HepG2 (cell line): ENCODE results near the gene TNFAIP1. TPM values are rescaled to one million over a fixed set of nuclear protein-coding genes. Genes with fewer than 3 reads are reported as not detected.

ENCODE experiments used
- ATAC-seq: fragments of 200-7000 bp; cut with Tn5 transposase; 3 replicates; pipeline ENCODE4 v1.9.1; 2020; ENCODE audit warnings: mild to moderate bottlenecking, moderate library complexity
- BruUV-seq: library from RNA; stranded (reverse); fragments of 400-500 nt; replicated peaks from 2 replicates; lab custom pipeline; 2021; lab: Mats Ljungman, UMichigan
- CTCF ChIA-PET: fragments of 300-600 bp; formaldehyde crosslinking; extraction: SDS; loops from one replicate; lab custom pipeline; 2021; ENCODE audit warnings: low total read pairs, inconsistent platforms, low intra/inter-chr PET ratio; lab: Yijun Ruan, JAX
- POLR2A ChIA-PET: fragments of 350-600 bp; sonication (Branson Sonifier 250); formaldehyde crosslinking; loops from one replicate; lab custom pipeline; 2020; ENCODE audit warnings: antibody characterized with exemption, inconsistent platforms; lab: Yijun Ruan, JAX
- DNase-seq: peaks from one replicate; pipeline ENCODE4 v3.0.0-alpha.2; 2015; ENCODE audit warnings: low spot score
- FAIRE-seq: peaks from 3 replicates; lab custom pipeline; 2011; peaks lifted over from hg19 to GRCh38; lab: Jason Lieb, UNC
- H2AFZ ChIP-seq: one replicate; pipeline ENCODE4 v1.6.1; 2011; ENCODE audit warnings: low read length, inconsistent platforms
- H3K27ac ChIP-seq: fragments of 300-600 bp; 3 replicates; pipeline ENCODE4 v1.8.0; 2011; ENCODE audit warnings: mixed run types, mild to moderate bottlenecking, mixed read lengths, low read length, inconsistent platforms; ENCODE audit not compliant: insufficient read depth; ENCODE audit errors: extremely low read length
- H3K27me3 ChIP-seq, 2 experiments: fragments of 200-600 bp in 1 of 2; 2 replicates in 1 of 2; 3 replicates in 1 of 2; pipeline versions ENCODE4 v1.6.0 to v1.8.0; 2011; ENCODE audit warnings: low read length in 2 of 2, mild to moderate bottlenecking in 2 of 2, moderate library complexity in 2 of 2, inconsistent platforms in 1 of 2; ENCODE audit not compliant: insufficient read depth in 2 of 2, control insufficient read depth in 1 of 2
- H3K36me3 ChIP-seq, 2 experiments: fragments of 200-600 bp in 1 of 2; replicated peaks in 1 of 2; 2 replicates in 1 of 2; 3 replicates in 1 of 2; pipeline versions ENCODE4 v1.5.1 to v1.8.0; 2011; ENCODE audit warnings: low read length in 2 of 2, inconsistent platforms in 1 of 2; ENCODE audit not compliant: insufficient read depth in 2 of 2, control insufficient read depth in 1 of 2
- H3K4me1 ChIP-seq: 2 replicates; pipeline ENCODE4 v1.5.1; 2012; ENCODE audit warnings: low read length, inconsistent platforms; ENCODE audit not compliant: insufficient read depth
- H3K4me2 ChIP-seq: 2 replicates; pipeline ENCODE4 v1.6.0; 2011; ENCODE audit warnings: low read depth, low read length, inconsistent platforms
- H3K4me3 ChIP-seq, 3 experiments: fragments of 200-600 bp in 1 of 3; sonication (generic), shearing (Covaris generic) in 1 of 3; replicated peaks in 1 of 3; 2 replicates each; pipeline ENCODE4 v1.5.1; 2011 to 2016; ENCODE audit warnings: low read length in 3 of 3, inconsistent platforms in 2 of 3, low read depth in 2 of 3, mild to moderate bottlenecking in 2 of 3, control low read depth in 1 of 3, mixed read lengths in 1 of 3; ENCODE audit not compliant: insufficient read depth in 1 of 3
- H3K79me2 ChIP-seq: one replicate; pipeline ENCODE4 v1.6.1; 2011; ENCODE audit warnings: low read length, inconsistent platforms; ENCODE audit not compliant: insufficient read depth
- H3K9ac ChIP-seq: 2 replicates; pipeline ENCODE4 v1.6.0; 2011; ENCODE audit warnings: mild to moderate bottlenecking, low read depth, low read length, inconsistent platforms; ENCODE audit not compliant: insufficient read depth
- H3K9me3 ChIP-seq: 2 replicates; pipeline ENCODE4 v1.5.1; 2012; ENCODE audit warnings: mild to moderate bottlenecking, low read length
- H4K20me1 ChIP-seq: 2 replicates; pipeline ENCODE4 v1.6.0; 2011; ENCODE audit warnings: inconsistent platforms, mild to moderate bottlenecking, low read length, moderate library complexity; ENCODE audit not compliant: insufficient read depth
- FOXK2 ChIP-seq: fragments of 450-650 bp; IDR thresholded peaks from 2 replicates; pipeline ENCODE4 v1.6.1; 2016
- GRHL1 ChIP-seq: sonication (generic); formaldehyde crosslinking; conservative IDR thresholded peaks from 2 replicates; pipeline ENCODE4 v1.8.0; 2022; ENCODE audit warnings: missing genetic modification reagents
- PLSCR1 ChIP-seq: sonication (generic); formaldehyde crosslinking; IDR thresholded peaks from 2 replicates; pipeline ENCODE4 v1.5.0; 2020; ENCODE audit warnings: missing genetic modification reagents, mild to moderate bottlenecking, borderline replicate concordance
- TSC22D2 ChIP-seq: sonication (generic); formaldehyde crosslinking; IDR thresholded peaks from 2 replicates; pipeline ENCODE4 v1.5.1; 2020; ENCODE audit warnings: missing genetic modification reagents, mild to moderate bottlenecking, borderline replicate concordance
- USF2 ChIP-seq, 2 experiments: sonication (generic) in 1 of 2; formaldehyde crosslinking in 1 of 2; IDR thresholded peaks; 2 replicates each; pipeline versions ENCODE4 v1.5.1 to v1.6.1; 2011 to 2020; ENCODE audit warnings: borderline replicate concordance in 1 of 2, low read depth in 1 of 2, low read length in 1 of 2, mild to moderate bottlenecking in 1 of 2, missing genetic modification reagents in 1 of 2, moderate library complexity in 1 of 2
- ZNF230 ChIP-seq: sonication (generic); formaldehyde crosslinking; IDR thresholded peaks from 2 replicates; pipeline ENCODE4 v1.4.0; 2020; ENCODE audit warnings: mild to moderate bottlenecking, missing genetic modification reagents
- ZNF281 ChIP-seq: sonication (generic); formaldehyde crosslinking; IDR thresholded peaks from 2 replicates; pipeline ENCODE4 v1.4.0; 2020; ENCODE audit warnings: missing genetic modification reagents, borderline replicate concordance
- ZNF282 ChIP-seq: fragments of 450-650 bp; IDR thresholded peaks from 2 replicates; pipeline ENCODE4 v1.6.1; 2018; ENCODE audit not compliant: partially characterized antibody
- ZNF382 ChIP-seq: sonication (generic); formaldehyde crosslinking; IDR thresholded peaks from 2 replicates; pipeline ENCODE4 v1.5.0; 2020; ENCODE audit warnings: missing genetic modification reagents, mild to moderate bottlenecking, borderline replicate concordance
- ZUFSP ChIP-seq: sonication (generic); formaldehyde crosslinking; IDR thresholded peaks from 2 replicates; pipeline ENCODE4 v1.9.0; 2021; ENCODE audit warnings: missing genetic modification reagents, mild to moderate bottlenecking, borderline replicate concordance
- WGBS: methylation state at CpG from one replicate; pipeline ENCODE4 v1.1.6; 2017; ENCODE audit warnings: low lambda C conversion rate; 5-methylcytosine and 5-hydroxymethylcytosine counted together
- in situ Hi-C: cut with HindIII; loops from 2 replicates; pipeline ENCODE4 v1.10.0; 2017; ENCODE audit warnings: low pct_unique_long_range_greater_than_20kb; ENCODE audit not compliant: extremely low pct_ligation_motif_present
- intact Hi-C: fragments of 100-400 bp; cut with micrococcal nuclease; formaldehyde crosslinking; loops from one replicate; pipeline ENCODE4 v1.10.0; 2022; ENCODE audit not compliant: unreplicated experiment
- polyA plus RNA-seq, 8 experiments: library from polyadenylated mRNA; depleted of rRNA in 3 of 8; stranded (reverse) in 7 of 8; unstranded in 1 of 8; fragments of >200 nt; fragmentation: Illumina TruSeq in 4 of 8; extraction: Trizol in 4 of 8; gene quantifications; 2 replicates each; pipeline versions ENCODE4 v1.2.1 to v1.2.3, GENCODE V29; 2011 to 2016; ENCODE audit warnings: low read depth in 4 of 8, missing spikeins in 1 of 8, mixed read lengths in 1 of 8; ENCODE audit not compliant: insufficient read depth in 1 of 8
- total RNA-seq, 5 experiments: library from RNA; depleted of rRNA; stranded (reverse); fragments of >200 nt; fragmentation: Illumina TruSeq; extraction: Trizol; gene quantifications; 2 replicates each; pipeline ENCODE4 v1.2.3, GENCODE V29; 2016; ENCODE audit warnings: low read depth in 1 of 5

Gene TNFAIP1
- total and polyA plus RNA-seq, 2 of the 13 experiments (the other 11 are each of a cell fraction or from before 2014, with no cell fraction given), result 17.5 to 40.6 TPM

GRCh38 chr17:28324781-28325180 is 10.8 kb upstream of the TNFAIP1 start:
- DNase-seq (no peak), ATAC-seq (no peak), FAIRE-seq (no peak)
- Histone ChIP-seq H4K20me1 (peaks cover 5% of the 10 kb centered on the region; the same call in 1 of the 2 replicates), H3K27ac (peak overlapping the region; percentile 7), H2AFZ (no peak overlapping the region), H3K4me3 (no peak overlapping the region), H3K9me3 (no peaks in the 10 kb centered on the region), H3K27me3 (no peaks in the 10 kb centered on the region), H3K4me1 (peaks cover 78% of the 10 kb centered on the region), H3K36me3 (peaks cover 9 to 41% of the 10 kb centered on the region in 2 experiments), H3K4me2 (peak overlapping the region; percentile 21; the same call in 1 of the 2 replicates), H3K79me2 (peaks cover 65% of the 10 kb centered on the region), H3K9ac (no peak overlapping the region)
- ChIA-PET CTCF (no interaction called here), POLR2A (interaction anchor here (2.1 kb wide), 1 partner anchor 11 kb away, joined by 10 read pairs; the partner anchor contains the start of genes IFT20 and TNFAIP1)
- in situ Hi-C loops, result loop anchor here (25.0 kb wide), 1 partner anchor 287 kb away; the partner anchor contains the start of gene NLK
- BruUV-seq, result no TSS peak
- 96% methylated on average over 3 of the region's 3 CpGs for WGBS
- intact Hi-C loops, result no loop called here
- TF ChIP-seq ZNF281 (CRISPR knock-in tag) (no peak), ZNF282 (no peak), GRHL1 (CRISPR knock-in tag) (no peak), ZNF382 (CRISPR knock-in tag) (no peak), FOXK2 (no peak), ZUFSP (no peak), PLSCR1 (no peak), ZNF230 (CRISPR knock-in tag) (no peak), TSC22D2 (no peak), USF2 (IDR thresholded peaks at IDR 0.05; ENCODE audit: low read depth, low read length) (no peak), USF2 (CRISPR knock-in tag; IDR thresholded peaks at IDR 0.05; ENCODE audit: borderline replicate concordance) (no peak)
